Erythroblast (primary cell): ENCODE data around the gene RXRG.

Experiments used
- GATA1 ChIP-seq: IDR thresholded peaks from 2 replicates; pipeline ENCODE4 v1.6.1; 2011; ENCODE audit warnings: low read depth, mild to moderate bottlenecking, control low read depth, low read length, moderate library complexity
- POLR2A ChIP-seq: IDR thresholded peaks from 2 replicates; pipeline ENCODE4 v1.6.1; 2011; ENCODE audit warnings: mild to moderate bottlenecking, low read length

GRCh38 chr1:165486663-165487062 lies 41.7 kb upstream of the RXRG start:
- TF ChIP-seq POLR2A = no peak
- no peak for TF ChIP-seq GATA1
